Measurements from ENCODE around the gene ACAD8.

GRCh38 chr11:134250246-134250645 is 3.1 kb upstream of the ACAD8 start:
- no peak for TF ChIP-seq ZNF70 (CRISPR knock-in tag; IDR thresholded peaks at IDR 0.05)
- TF ChIP-seq, protein P1, sequence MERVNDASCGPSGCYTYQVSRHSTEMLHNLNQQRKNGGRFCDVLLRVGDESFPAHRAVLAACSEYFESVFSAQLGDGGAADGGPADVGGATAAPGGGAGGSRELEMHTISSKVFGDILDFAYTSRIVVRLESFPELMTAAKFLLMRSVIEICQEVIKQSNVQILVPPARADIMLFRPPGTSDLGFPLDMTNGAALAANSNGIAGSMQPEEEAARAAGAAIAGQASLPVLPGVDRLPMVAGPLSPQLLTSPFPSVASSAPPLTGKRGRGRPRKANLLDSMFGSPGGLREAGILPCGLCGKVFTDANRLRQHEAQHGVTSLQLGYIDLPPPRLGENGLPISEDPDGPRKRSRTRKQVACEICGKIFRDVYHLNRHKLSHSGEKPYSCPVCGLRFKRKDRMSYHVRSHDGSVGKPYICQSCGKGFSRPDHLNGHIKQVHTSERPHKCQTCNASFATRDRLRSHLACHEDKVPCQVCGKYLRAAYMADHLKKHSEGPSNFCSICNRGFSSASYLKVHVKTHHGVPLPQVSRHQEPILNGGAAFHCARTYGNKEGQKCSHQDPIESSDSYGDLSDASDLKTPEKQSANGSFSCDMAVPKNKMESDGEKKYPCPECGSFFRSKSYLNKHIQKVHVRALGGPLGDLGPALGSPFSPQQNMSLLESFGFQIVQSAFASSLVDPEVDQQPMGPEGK (CRISPR knock-in tag; IDR thresholded peaks at IDR 0.05; ENCODE audit: borderline replicate concordance) = no peak
- no peak for TF ChIP-seq GLIS3 (CRISPR knock-in tag; IDR thresholded peaks at IDR 0.05)
- TF ChIP-seq ZC3H10 (CRISPR knock-in tag; IDR thresholded peaks at IDR 0.05) = no peak
- TF ChIP-seq ARNTL (CRISPR knock-in tag; IDR thresholded peaks at IDR 0.05; ENCODE audit: borderline replicate concordance, low read depth) = no peak
- TF ChIP-seq, protein P2, sequence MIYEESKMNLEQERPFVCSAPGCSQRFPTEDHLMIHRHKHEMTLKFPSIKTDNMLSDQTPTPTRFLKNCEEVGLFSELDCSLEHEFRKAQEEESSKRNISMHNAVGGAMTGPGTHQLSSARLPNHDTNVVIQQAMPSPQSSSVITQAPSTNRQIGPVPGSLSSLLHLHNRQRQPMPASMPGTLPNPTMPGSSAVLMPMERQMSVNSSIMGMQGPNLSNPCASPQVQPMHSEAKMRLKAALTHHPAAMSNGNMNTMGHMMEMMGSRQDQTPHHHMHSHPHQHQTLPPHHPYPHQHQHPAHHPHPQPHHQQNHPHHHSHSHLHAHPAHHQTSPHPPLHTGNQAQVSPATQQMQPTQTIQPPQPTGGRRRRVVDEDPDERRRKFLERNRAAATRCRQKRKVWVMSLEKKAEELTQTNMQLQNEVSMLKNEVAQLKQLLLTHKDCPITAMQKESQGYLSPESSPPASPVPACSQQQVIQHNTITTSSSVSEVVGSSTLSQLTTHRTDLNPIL (CRISPR knock-in tag; IDR thresholded peaks at IDR 0.05; ENCODE audit: low read depth) = no peak
- no peak for TF ChIP-seq ESRRG (CRISPR knock-in tag; IDR thresholded peaks at IDR 0.05)
- no peak for TF ChIP-seq POU6F1 (CRISPR knock-in tag; IDR thresholded peaks at IDR 0.05; ENCODE audit: borderline replicate concordance, low read depth)
- TF ChIP-seq ISL1 (CRISPR knock-in tag; IDR thresholded peaks at IDR 0.05) = no peak
- no peak for TF ChIP-seq RARB (CRISPR knock-in tag; IDR thresholded peaks at IDR 0.05)
- TF ChIP-seq ZNF565 (CRISPR knock-in tag; conservative IDR thresholded peaks at IDR 0.05; ENCODE audit: low read depth) = no peak
- no peak for TF ChIP-seq TCF4 (CRISPR knock-in tag; IDR thresholded peaks at IDR 0.05; ENCODE audit: borderline replicate concordance)
- no peak for TF ChIP-seq BACH2 (CRISPR knock-in tag; IDR thresholded peaks at IDR 0.05; ENCODE audit: borderline replicate concordance)
- no peak for TF ChIP-seq SNAI2 (CRISPR knock-in tag; IDR thresholded peaks at IDR 0.05)

Measured in SK-N-SH treated with all-trans-retinoic acid at 6 μM for 48 hours (cell line).